Thoracic aorta (tissue), 2 donors: ENCODE data around the gene IRS1. TPM values are rescaled to one million over a fixed set of nuclear protein-coding genes. Genes with fewer than 3 reads are reported as not detected.

Source experiments
- ATAC-seq: fragments of 150-250 bp; one replicate; pipeline ENCODE4 v1.8.0; 2017; ENCODE audit warnings: low read depth; ENCODE audit not compliant: insufficient number of reproducible peaks, low FRiP score
- DNase-seq: peaks from one replicate; pipeline ENCODE4 v3.0.0-alpha.2; 2020; ENCODE audit warnings: low spot score
- H3K27ac ChIP-seq, 2 donors: fragments of 200-600 bp; sonication (generic); 1 replicate in 1 of 2; 2 replicates in 1 of 2; pipeline ENCODE4 v1.5.1; 2016; ENCODE audit warnings: mild to moderate bottlenecking in 2 of 2, moderate library complexity in 2 of 2
- H3K27me3 ChIP-seq: fragments of 200-600 bp; sonication (generic); replicated peaks from 2 replicates; pipeline ENCODE4 v1.6.0; 2016; ENCODE audit warnings: mild to moderate bottlenecking; ENCODE audit not compliant: insufficient read depth
- H3K36me3 ChIP-seq: fragments of 200-600 bp; sonication (generic); one replicate; pipeline ENCODE4 v1.5.1; 2016
- H3K4me1 ChIP-seq, 2 donors: fragments of 200-600 bp; sonication (generic); 1 replicate in 1 of 2; 2 replicates in 1 of 2; pipeline versions ENCODE4 v1.5.1 to v1.6.0; 2016; ENCODE audit warnings: low read depth in 2 of 2, mild to moderate bottlenecking in 1 of 2; ENCODE audit not compliant: control insufficient read depth in 1 of 2
- H3K4me3 ChIP-seq: fragments of 200-600 bp; sonication (generic); 2 replicates; pipeline ENCODE4 v1.5.1; 2016; ENCODE audit warnings: mild to moderate bottlenecking
- H3K9me3 ChIP-seq: fragments of 200-600 bp; sonication (generic); 2 replicates; pipeline ENCODE4 v1.5.1; 2016
- total RNA-seq, 2 donors: library from RNA; depleted of rRNA; stranded (reverse); fragments of >200 nt; gene quantifications; one replicate each; pipeline versions ENCODE4 v1.1.0 to v1.2.3, GENCODE V29; 2016
- TF ChIP-seq, protein P1 (sequence below): fragments of 200-600 bp; sonication (generic); IDR thresholded peaks from one replicate; pipeline ENCODE4 v1.5.1; 2019; ENCODE audit warnings: antibody characterized with exemption

IRS1 gene
- total RNA-seq, 2 donors from 2014 or later: 18.8 to 23.1 TPM

DNA sequence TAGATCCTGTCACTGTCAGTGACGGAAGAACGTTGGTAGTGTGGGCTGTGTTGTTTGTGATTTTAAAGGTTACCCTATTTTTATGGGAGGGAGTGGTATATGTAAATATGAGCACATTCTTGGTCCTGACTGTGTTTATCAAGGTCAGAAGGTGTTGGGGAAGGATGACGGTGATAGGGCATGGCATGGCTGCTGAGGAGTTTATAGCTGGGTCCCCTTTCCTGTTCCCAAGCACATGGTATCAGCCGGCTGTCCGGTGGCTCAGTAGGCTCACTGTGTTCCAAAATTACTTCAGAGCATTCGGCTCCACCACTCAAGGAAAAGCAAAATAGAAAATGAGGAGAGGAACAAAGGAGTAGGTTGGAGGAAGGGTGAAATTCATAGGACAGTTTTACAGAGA is 28.6 kb downstream of the IRS1 start:
- no peaks in the 10 kb centered on the region for H3K36me3 ChIP-seq
- H3K4me1 ChIP-seq: peaks cover 25 to 47% of the 10 kb centered on the region in 2 donors
- H3K9me3 ChIP-seq: no peaks in the 10 kb centered on the region
- TF ChIP-seq, protein P1, sequence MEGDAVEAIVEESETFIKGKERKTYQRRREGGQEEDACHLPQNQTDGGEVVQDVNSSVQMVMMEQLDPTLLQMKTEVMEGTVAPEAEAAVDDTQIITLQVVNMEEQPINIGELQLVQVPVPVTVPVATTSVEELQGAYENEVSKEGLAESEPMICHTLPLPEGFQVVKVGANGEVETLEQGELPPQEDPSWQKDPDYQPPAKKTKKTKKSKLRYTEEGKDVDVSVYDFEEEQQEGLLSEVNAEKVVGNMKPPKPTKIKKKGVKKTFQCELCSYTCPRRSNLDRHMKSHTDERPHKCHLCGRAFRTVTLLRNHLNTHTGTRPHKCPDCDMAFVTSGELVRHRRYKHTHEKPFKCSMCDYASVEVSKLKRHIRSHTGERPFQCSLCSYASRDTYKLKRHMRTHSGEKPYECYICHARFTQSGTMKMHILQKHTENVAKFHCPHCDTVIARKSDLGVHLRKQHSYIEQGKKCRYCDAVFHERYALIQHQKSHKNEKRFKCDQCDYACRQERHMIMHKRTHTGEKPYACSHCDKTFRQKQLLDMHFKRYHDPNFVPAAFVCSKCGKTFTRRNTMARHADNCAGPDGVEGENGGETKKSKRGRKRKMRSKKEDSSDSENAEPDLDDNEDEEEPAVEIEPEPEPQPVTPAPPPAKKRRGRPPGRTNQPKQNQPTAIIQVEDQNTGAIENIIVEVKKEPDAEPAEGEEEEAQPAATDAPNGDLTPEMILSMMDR: no peak
- no peaks in the 10 kb centered on the region for H3K27me3 ChIP-seq
- H3K4me3 ChIP-seq: no peak overlapping the region
- DNase-seq: no peak
- H3K27ac ChIP-seq: no peak overlapping the region
- ATAC-seq: no peak

DNA sequence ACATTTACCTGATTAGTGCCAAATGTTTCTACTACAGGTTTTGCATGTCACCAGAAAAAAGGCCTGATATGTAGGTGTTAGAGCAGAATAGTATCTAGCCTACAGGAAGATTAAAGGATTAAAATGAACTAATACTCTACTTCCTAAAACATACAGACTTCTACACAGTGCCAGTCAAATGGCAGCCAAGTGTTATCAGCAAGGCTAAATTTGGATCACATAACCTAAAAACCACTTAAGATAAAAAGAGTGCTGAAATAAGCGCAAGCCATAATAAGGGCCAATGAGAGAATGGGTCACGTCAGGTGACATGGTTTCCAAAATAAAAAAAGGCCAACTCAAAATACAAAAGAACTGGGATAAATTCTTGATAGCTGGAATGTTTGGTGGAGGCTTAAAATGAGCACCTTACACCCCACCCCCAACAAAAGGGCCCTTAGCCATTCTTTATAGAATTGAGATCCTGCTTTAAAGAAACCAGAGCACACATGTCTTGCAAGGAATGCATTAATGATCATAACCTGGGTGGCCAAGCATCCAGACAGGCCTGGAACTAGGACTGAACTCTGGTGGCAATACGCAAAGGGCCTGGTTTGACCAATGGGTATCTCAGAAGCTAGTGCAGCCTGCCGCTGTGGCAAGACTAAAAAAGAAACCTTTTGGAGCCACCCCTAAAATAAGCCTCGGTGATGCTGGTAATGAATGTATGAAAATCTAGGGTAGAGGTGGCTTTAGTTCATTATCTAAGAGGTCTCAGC is 32.4 kb downstream of the IRS1 start:
- Histone ChIP-seq H3K27ac (peak overlapping the region; percentile 10 to 67), H3K4me3 (no peak overlapping the region), H3K4me1 (peaks cover 30 to 63% of the 10 kb centered on the region in 2 donors), H3K9me3 (no peaks in the 10 kb centered on the region), H3K27me3 (no peaks in the 10 kb centered on the region), H3K36me3 (no peaks in the 10 kb centered on the region)
- no peak for ATAC-seq
- TF ChIP-seq, protein P1: no peak
- DNase-seq: no peak

DNA sequence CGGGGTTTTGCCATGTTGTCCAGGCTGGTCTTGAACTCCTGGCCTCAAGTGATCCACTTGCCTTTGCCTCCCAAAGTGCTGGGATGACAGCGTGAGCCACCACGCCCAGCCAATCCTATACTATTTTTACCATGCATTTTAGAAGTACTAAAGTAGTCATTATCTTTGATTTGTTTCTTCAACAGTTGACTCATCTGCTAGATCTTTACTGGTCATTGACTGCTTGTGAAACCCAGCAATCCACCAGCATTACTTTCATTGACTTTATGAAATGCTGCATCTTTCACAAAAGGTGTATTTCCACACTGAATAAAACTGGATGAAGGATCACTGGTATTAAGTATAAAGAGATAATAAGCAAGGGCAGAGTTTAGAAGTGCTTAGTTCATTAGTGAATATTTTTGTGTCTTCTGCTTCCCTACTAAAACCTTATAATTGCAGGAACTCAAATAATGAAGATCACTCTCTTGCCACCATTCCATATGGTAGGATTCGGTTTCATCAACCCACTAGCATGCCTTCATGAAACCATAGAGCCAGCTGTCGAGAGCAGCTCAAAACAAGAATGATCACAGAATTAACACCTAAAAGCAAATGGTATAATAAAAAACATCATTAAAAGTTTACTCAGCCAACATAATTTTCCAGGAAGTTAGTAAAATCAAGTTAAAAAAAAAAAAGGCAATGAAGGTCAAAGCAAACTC is 33.1 kb downstream of the IRS1 start:
- Histone ChIP-seq H3K36me3 (no peaks in the 10 kb centered on the region), H3K4me1 (peaks cover 24 to 63% of the 10 kb centered on the region in 2 donors), H3K9me3 (no peaks in the 10 kb centered on the region), H3K27ac (peak overlapping the region in 1 of 2 donors; percentile 67), H3K27me3 (no peaks in the 10 kb centered on the region), H3K4me3 (no peak overlapping the region)
- TF ChIP-seq, protein P1: no peak
- no peak for ATAC-seq
- no peak for DNase-seq

DNA sequence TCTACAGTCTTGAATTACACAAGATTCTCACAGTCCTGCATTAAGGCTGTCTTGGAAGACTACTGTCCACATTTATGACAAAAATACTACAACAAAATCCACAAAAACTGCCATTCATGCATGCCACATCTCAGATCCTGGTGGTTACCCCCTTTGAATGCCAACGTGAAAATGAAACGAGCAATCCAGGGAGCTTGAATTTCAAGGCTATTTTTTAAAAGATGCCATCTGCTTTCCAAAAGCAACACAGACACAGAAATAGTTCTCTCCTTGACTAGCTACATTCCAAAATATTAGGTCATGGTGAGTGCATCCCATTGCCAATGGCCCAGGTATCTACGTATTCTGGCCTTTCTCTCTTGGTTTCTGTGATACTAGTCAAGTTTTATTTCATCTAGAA is 36.3 kb downstream of the IRS1 start:
- TF ChIP-seq, protein P1: no peak
- H3K4me1 ChIP-seq: peaks cover 49 to 85% of the 10 kb centered on the region in 2 donors

DNA sequence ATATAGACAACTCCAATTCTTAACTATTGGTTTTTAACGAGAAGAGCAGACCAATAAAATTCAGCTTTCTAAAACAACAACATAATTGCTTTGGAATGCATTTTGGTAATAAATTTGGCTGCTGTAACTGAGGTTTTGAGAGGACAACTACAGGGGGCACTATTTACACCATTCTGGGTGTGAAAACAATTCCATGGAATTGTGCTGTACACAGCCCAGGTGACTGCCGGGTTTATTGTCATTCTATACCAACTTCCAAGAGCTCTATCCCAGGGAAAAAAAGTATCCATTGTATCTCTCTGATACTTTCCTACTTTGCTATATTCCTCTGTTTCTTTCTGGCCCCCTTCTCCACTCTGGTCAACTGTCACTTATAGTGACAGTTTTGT is 38.4 kb downstream of the IRS1 start:
- TF ChIP-seq, protein P1: no peak
- H3K36me3 ChIP-seq: no peaks in the 10 kb centered on the region
- DNase-seq (no peak), ATAC-seq (no peak)
- H3K9me3 ChIP-seq: no peaks in the 10 kb centered on the region
- peaks cover 45 to 70% of the 10 kb centered on the region in 2 donors for H3K4me1 ChIP-seq
- H3K27ac ChIP-seq: peak overlapping the region; percentile 3 to 6
- no peak overlapping the region for H3K4me3 ChIP-seq
- H3K27me3 ChIP-seq: no peaks in the 10 kb centered on the region

More for the DNA sequence above, 36.3 kb downstream of the IRS1 start:
- DNase-seq (no peak), ATAC-seq (no peak)
- Histone ChIP-seq H3K9me3 (no peaks in the 10 kb centered on the region), H3K36me3 (no peaks in the 10 kb centered on the region), H3K27ac (peak overlapping the region; percentile 72 to 83), H3K4me3 (peak overlapping the region; percentile 29), H3K27me3 (no peaks in the 10 kb centered on the region)
